ENCODE results near the gene ORMDL1. TPM values are rescaled to one million over a fixed set of nuclear protein-coding genes. Genes with fewer than 3 reads are reported as not detected.

ORMDL1 gene
- total and polyA plus RNA-seq, 2 of the 13 experiments (the other 11 are each of a cell fraction or from before 2014, with no cell fraction given) = 67.5 to 160 TPM

DNA sequence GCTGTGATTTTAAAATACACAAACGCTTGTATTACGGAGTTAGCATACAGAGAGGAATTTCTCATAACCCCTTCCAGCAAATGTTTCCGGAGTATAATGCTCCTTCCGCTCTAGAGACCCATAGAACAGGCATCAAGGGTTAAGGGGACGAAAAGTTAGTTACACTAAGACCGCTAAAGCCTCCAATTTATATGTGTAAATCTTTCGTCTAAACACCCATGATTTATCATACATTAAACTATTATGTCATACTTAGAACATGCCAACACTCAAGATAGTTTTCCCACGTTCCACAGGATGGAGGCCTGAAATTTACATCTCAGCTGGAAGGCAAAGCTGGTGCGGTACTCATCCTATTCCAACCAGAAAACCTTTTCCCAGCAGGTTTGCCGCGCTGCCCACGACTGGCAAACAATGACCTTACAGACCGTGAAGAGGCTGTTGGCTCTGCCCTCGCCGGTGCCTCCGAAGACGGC is 650 bp downstream of the ORMDL1 start (continued):
- 0 out of 2 replicates have a peak, but pooled peaks have one; percentile 1 for TF ChIP-seq NFE2L1 (CRISPR knock-in tag; IDR thresholded peaks at IDR 0.05; ENCODE audit: borderline replicate concordance)
- no peak for TF ChIP-seq ZNF430 (CRISPR knock-in tag; IDR thresholded peaks at IDR 0.05)
- TF ChIP-seq, protein P1, sequence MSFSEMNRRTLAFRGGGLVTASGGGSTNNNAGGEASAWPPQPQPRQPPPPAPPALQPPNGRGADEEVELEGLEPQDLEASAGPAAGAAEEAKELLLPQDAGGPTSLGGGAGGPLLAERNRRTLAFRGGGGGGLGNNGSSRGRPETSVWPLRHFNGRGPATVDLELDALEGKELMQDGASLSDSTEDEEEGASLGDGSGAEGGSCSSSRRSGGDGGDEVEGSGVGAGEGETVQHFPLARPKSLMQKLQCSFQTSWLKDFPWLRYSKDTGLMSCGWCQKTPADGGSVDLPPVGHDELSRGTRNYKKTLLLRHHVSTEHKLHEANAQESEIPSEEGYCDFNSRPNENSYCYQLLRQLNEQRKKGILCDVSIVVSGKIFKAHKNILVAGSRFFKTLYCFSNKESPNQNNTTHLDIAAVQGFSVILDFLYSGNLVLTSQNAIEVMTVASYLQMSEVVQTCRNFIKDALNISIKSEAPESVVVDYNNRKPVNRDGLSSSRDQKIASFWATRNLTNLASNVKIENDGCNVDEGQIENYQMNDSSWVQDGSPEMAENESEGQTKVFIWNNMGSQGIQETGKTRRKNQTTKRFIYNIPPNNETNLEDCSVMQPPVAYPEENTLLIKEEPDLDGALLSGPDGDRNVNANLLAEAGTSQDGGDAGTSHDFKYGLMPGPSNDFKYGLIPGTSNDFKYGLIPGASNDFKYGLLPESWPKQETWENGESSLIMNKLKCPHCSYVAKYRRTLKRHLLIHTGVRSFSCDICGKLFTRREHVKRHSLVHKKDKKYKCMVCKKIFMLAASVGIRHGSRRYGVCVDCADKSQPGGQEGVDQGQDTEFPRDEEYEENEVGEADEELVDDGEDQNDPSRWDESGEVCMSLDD (CRISPR knock-in tag; IDR thresholded peaks at IDR 0.05; ENCODE audit: borderline replicate concordance) = no peak
- TF ChIP-seq ZNF674 (CRISPR knock-in tag; IDR thresholded peaks at IDR 0.05; ENCODE audit: low read depth) = 0 out of 2 replicates have a peak, but pooled peaks have one; percentile 7
- no peak for TF ChIP-seq POLR2AphosphoS2 (IDR thresholded peaks at IDR 0.05; ENCODE audit: low read depth, low read length)
- no peak for TF ChIP-seq ZNF883 (CRISPR knock-in tag; IDR thresholded peaks at IDR 0.05; ENCODE audit: not compliant biosample characterization)
- no peak for TF ChIP-seq MATR3 (CRISPR knock-in tag; IDR thresholded peaks at IDR 0.05)
- no peak for TF ChIP-seq PCBP2 (optimal IDR thresholded peaks at IDR 0.05; ENCODE audit: low read depth, low read length, poor library complexity, severe bottlenecking)
- no peak for TF ChIP-seq SAFB2 (CRISPR knock-in tag; IDR thresholded peaks at IDR 0.05; ENCODE audit: borderline replicate concordance, low read depth)
- TF ChIP-seq ZFP37 (CRISPR knock-in tag; IDR thresholded peaks at IDR 0.05; ENCODE audit: borderline replicate concordance) = no peak
- TF ChIP-seq, protein P2, sequence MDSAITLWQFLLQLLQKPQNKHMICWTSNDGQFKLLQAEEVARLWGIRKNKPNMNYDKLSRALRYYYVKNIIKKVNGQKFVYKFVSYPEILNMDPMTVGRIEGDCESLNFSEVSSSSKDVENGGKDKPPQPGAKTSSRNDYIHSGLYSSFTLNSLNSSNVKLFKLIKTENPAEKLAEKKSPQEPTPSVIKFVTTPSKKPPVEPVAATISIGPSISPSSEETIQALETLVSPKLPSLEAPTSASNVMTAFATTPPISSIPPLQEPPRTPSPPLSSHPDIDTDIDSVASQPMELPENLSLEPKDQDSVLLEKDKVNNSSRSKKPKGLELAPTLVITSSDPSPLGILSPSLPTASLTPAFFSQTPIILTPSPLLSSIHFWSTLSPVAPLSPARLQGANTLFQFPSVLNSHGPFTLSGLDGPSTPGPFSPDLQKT (CRISPR knock-in tag; IDR thresholded peaks at IDR 0.05; ENCODE audit: borderline replicate concordance) = no peak
- TF ChIP-seq FOXA3 (CRISPR knock-in tag; IDR thresholded peaks at IDR 0.05) = 0 out of 2 replicates have a peak, but pooled peaks have one; percentile 2
- TF ChIP-seq NCOR1 (IDR thresholded peaks at IDR 0.05; ENCODE audit: borderline replicate concordance, low read length) = no peak
- 0 out of 2 replicates have a peak, but pooled peaks have one; percentile 9 for TF ChIP-seq ZBTB46 (CRISPR knock-in tag; IDR thresholded peaks at IDR 0.05; ENCODE audit: borderline replicate concordance)
- TF ChIP-seq MLX (CRISPR knock-in tag; IDR thresholded peaks at IDR 0.05) = no peak; the same call in 1 of the 2 replicates
- no peak for TF ChIP-seq RBM22 (optimal IDR thresholded peaks at IDR 0.05; ENCODE audit: low read length)
- TF ChIP-seq HNRNPLL (IDR thresholded peaks at IDR 0.05; ENCODE audit: low read depth, low read length, poor library complexity, severe bottlenecking) = no peak
- no peak for TF ChIP-seq GLI4 (CRISPR knock-in tag; IDR thresholded peaks at IDR 0.05; ENCODE audit: borderline replicate concordance)
- TF ChIP-seq ARNT2 (CRISPR knock-in tag; IDR thresholded peaks at IDR 0.05; ENCODE audit: low read depth) = no peak
- peak; percentile 62; the same call in 1 of the 2 replicates for TF ChIP-seq HOXA9 (CRISPR knock-in tag; IDR thresholded peaks at IDR 0.05; ENCODE audit: borderline replicate concordance)
- TF ChIP-seq RFXANK (CRISPR knock-in tag; IDR thresholded peaks at IDR 0.05) = no peak
- no peak for TF ChIP-seq ZNF12 (CRISPR knock-in tag; IDR thresholded peaks at IDR 0.05)
- no peak for TF ChIP-seq MTF1 (CRISPR knock-in tag; IDR thresholded peaks at IDR 0.05)
- no peak for TF ChIP-seq STAG1 (CRISPR knock-in tag; IDR thresholded peaks at IDR 0.05)
